H7 (cell line): Measurements from ENCODE around the gene PRKCB. TPM values are rescaled to one million over a fixed set of nuclear protein-coding genes. Genes with fewer than 3 reads are reported as not detected.
"Not testable (repeated sequence)": the region's sequence is repeated elsewhere in the genome, so short reads cannot be mapped to it uniquely, and the experiment has no call there.

Experiments
- DNase-seq: peaks from one replicate; pipeline ENCODE4 v3.0.0; 2012
- H3K27me3 ChIP-seq: 2 replicates; pipeline ENCODE4 v1.6.0; 2011; ENCODE audit warnings: mild to moderate bottlenecking, low read length; ENCODE audit not compliant: control insufficient read depth, insufficient read depth
- H3K36me3 ChIP-seq: replicated peaks from 2 replicates; pipeline ENCODE4 v1.5.1; 2011; ENCODE audit warnings: low read length; ENCODE audit not compliant: control insufficient read depth, insufficient read depth
- H3K4me3 ChIP-seq: 2 replicates; pipeline ENCODE4 v1.5.1; 2011; ENCODE audit warnings: low read depth, mild to moderate bottlenecking, control low read depth, low read length, moderate library complexity; ENCODE audit not compliant: insufficient read depth
- total RNA-seq: library from RNA; depleted of rRNA; stranded (reverse); fragments of >200 nt; shearing (Covaris generic); gene quantifications from 2 replicates; pipeline ENCODE4 v1.2.3, GENCODE V29; 2014

PRKCB gene
- total RNA-seq, 1 experiment from 2014 or later = 0.80 TPM

GRCh38 chr16:23917621-23918020, 81.8 kb downstream of the PRKCB start:
- no peak for DNase-seq
- Histone ChIP-seq H3K27me3 (no peaks in the 10 kb centered on the region; the same call in 1 of the 2 replicates), H3K4me3 (no peak overlapping the region), H3K36me3 (no peaks in the 10 kb centered on the region)

DNA sequence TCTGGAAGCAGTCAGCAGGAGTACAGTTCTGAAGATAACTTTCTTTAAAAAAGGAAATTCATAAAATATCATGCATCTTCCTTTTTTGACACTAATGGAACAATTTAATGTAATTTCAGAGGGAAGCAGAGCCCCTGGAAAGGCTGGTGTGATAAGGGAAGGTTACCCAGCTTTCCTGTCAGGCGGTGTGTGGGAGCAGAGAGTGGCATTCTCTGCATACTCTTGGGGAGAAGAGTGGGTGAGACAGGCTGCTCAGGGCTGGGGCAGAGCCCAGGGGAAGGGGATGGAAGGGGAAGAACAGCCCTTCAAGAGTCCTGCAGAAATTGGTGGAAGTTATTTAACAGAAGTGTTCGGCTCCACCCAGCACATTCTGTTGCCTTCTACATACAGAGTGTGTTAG, 84.7 kb downstream of the PRKCB start:
- DNase-seq = no peak
- Histone ChIP-seq H3K36me3 (no peaks in the 10 kb centered on the region), H3K4me3 (no peak overlapping the region), H3K27me3 (no peaks in the 10 kb centered on the region)

DNA sequence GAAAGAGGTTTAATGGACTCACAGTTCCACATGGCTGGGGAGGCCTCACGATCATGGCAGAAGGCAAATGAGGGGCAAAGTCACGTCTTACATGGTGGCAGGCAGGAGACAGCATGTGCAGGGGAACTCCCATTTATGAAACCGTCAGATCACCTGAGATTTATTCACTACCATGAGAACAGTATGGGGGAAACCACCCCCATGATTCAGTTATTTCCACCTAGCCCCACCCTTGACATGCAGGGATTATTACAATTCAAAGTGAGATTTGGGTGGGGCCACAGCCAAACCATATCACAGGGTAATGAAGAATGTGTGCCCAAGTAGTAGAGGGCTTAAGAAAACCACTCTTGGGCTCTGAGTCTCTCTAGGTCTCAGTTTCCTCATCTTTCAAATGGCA, 85.1 kb downstream of the PRKCB start:
- Histone ChIP-seq H3K27me3 (no peaks in the 10 kb centered on the region), H3K36me3 (no peaks in the 10 kb centered on the region), H3K4me3 (no peak overlapping the region)
- no peak for DNase-seq

- no peak for DNase-seq
- H3K36me3 ChIP-seq = no peaks in the 10 kb centered on the region
- no peak overlapping the region for H3K4me3 ChIP-seq
- H3K27me3 ChIP-seq = no peaks in the 10 kb centered on the region
Measured at GRCh38 chr16:23922406-23922805, 86.6 kb downstream of the PRKCB start.

DNA sequence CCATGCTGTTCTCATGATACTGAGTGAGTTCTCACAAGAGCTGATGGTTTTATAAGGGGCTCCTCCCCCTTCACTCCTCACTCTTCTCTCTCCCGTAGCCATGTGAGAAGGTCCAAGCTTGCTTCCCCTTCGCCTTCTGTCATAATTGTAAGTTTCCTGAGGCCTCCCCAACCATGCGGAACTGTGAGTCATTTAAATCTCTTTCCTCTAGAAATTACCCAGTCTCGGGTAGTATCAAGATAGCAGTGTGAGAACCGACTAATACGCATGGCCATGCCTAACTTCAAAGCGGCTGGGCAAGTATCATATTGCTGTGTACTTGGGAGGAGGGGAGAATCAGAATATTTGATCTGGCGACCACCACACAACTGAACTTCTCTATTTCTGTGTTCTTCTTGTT, 88.3 kb downstream of the PRKCB start:
- Histone ChIP-seq H3K36me3 (no peaks in the 10 kb centered on the region), H3K4me3 (no peak overlapping the region), H3K27me3 (no peaks in the 10 kb centered on the region)
- no peak for DNase-seq

GRCh38 chr16:23927796-23928195, 92.0 kb downstream of the PRKCB start:
- Histone ChIP-seq H3K36me3 (no peaks in the 10 kb centered on the region), H3K4me3 (no peak overlapping the region), H3K27me3 (no peaks in the 10 kb centered on the region)
- no peak for DNase-seq

DNA sequence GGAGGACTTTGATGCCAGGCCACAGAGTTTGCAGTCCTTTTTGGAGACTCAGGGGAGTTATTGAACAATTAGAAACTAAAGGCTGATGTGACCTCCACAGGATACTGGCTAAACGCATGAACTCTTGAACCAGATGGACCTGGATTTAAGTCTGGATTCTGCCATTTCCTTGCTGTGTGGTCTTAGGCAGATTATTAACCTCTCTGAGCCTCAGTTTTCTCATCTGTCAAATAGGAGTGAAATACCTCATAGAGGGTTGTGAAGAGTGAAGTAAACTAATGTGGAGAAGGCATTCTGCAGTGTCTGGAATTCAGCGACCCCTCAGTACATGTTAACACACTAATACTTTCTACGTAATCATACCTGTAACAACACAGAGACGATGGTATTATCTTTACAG, 93.5 kb downstream of the PRKCB start:
- no peak for DNase-seq
- Histone ChIP-seq H3K27me3 (no peaks in the 10 kb centered on the region), H3K36me3 (no peaks in the 10 kb centered on the region), H3K4me3 (no peak overlapping the region)

DNA sequence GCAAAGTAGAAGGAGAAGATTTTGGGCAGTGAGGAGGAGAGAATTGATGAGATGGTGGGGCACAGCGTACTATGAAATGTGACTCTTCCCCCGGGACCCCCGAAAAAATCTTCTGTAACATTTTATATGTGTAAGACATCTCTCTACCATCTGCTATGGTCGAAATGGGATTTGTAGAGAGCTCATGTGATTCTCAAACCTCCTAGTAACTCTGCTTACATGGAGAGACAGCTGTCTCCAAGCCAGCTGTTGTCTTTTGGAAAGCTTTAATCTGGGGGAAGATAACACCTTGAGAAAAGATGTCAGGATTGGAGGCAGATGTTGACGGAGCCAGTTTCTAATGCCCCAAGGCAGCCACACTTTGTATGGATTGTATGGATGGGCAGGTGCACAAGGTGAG, 94.1 kb downstream of the PRKCB start:
- no peaks in the 10 kb centered on the region for H3K36me3 ChIP-seq
- no peak for DNase-seq

DNA sequence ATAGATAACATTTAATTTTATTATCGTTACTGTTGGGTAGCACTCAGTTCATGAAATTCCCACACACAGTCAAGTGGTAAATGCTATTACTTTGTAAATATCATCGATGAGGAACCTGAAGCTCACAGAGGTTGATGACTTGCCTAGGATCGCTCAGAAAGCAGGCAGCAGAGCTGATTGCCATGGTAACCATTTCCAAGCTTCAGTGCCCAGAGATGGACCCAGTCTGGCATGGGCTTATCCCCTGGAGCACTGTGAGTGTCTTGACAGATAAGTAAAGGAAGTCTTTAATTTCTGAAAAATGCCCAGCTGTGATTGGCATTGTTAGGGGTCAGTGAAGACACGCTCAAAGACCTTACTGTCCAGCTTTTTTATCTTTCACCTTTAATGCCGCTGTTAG, 95.0 kb downstream of the PRKCB start:
- H3K36me3 ChIP-seq = no peaks in the 10 kb centered on the region
- H3K4me3 ChIP-seq = no peak overlapping the region
- no peaks in the 10 kb centered on the region; the same call in 1 of the 2 replicates for H3K27me3 ChIP-seq
- no peak for DNase-seq

More for the DNA sequence above, 94.1 kb downstream of the PRKCB start:
- H3K27me3 ChIP-seq = no peaks in the 10 kb centered on the region; the same call in 1 of the 2 replicates
- no peak overlapping the region for H3K4me3 ChIP-seq

- no peak for DNase-seq
- no peak overlapping the region for H3K4me3 ChIP-seq
- H3K27me3 ChIP-seq = no peaks in the 10 kb centered on the region; the same call in 1 of the 2 replicates
- no peaks in the 10 kb centered on the region for H3K36me3 ChIP-seq
Measured at GRCh38 chr16:23931199-23931598, 95.4 kb downstream of the PRKCB start.

DNA sequence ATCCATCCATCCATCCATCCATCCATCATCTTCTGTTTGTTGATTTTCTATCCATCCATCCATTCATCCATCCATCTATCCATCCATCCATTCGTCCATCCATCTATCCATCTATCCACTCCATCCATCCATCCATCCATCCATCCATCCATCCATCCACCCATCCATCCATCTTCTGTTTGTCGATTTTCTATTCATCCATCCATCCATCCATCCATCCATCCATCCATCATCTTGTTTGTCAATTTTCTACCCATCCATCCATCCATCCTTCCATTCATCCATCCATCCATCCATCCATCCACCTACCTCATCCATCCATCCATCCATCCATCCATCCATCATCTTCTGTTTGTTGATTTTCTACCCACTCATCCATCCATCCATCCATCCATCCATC, 97.9 kb downstream of the PRKCB start:
- not testable (repeated sequence) for H3K27me3 ChIP-seq, H3K4me3 ChIP-seq, DNase-seq, H3K36me3 ChIP-seq

GRCh38 chr16:23934610-23935236, 98.9 kb downstream of the PRKCB start:
- DNase-seq = no peak
- H3K36me3 ChIP-seq = no peaks in the 10 kb centered on the region
- H3K27me3 ChIP-seq = no peaks in the 10 kb centered on the region; the same call in 1 of the 2 replicates
- no peak overlapping the region for H3K4me3 ChIP-seq

DNA sequence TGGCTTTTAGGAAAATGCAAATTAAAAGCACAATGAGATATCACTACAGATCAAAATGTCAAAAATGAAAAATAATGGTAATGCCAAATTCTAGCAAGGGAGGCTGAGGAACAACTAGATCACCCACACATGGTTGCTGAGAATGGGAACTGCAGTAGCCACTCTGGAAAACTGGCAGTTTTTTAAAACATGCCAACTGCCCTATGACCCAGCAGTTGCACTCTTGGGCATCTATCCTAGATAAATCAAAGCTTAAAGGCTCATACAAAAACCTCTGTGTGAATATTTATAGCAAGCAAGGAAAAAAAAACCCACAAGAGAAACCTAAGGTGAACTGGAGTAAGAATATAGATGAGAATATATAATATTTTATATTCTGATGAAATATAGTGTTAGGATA, 104.3 kb downstream of the PRKCB start:
- no peak for DNase-seq
- H3K27me3 ChIP-seq = no peaks in the 10 kb centered on the region
- no peaks in the 10 kb centered on the region for H3K36me3 ChIP-seq
- no peak overlapping the region for H3K4me3 ChIP-seq

DNA sequence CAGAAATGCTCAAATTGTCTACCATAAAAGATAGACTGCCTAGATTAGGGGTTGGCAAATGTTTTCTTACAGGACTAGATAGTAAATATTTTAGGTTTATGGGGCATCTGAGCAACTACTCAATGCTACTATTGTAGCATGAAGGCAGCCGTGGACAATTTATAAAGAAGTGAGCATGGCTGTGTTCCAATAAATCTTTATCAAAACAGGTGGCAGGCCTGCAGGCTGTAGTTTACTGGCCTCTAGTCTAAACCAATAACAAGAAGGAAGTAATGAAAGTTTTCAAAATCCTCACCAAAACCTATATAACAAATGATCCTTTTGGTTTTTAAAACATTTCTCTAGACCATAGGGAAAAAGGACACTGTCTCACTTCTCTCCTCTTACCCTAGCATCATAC, 105.2 kb downstream of the PRKCB start:
- Histone ChIP-seq H3K27me3 (no peaks in the 10 kb centered on the region), H3K36me3 (no peaks in the 10 kb centered on the region), H3K4me3 (no peak overlapping the region)
- DNase-seq = no peak

DNA sequence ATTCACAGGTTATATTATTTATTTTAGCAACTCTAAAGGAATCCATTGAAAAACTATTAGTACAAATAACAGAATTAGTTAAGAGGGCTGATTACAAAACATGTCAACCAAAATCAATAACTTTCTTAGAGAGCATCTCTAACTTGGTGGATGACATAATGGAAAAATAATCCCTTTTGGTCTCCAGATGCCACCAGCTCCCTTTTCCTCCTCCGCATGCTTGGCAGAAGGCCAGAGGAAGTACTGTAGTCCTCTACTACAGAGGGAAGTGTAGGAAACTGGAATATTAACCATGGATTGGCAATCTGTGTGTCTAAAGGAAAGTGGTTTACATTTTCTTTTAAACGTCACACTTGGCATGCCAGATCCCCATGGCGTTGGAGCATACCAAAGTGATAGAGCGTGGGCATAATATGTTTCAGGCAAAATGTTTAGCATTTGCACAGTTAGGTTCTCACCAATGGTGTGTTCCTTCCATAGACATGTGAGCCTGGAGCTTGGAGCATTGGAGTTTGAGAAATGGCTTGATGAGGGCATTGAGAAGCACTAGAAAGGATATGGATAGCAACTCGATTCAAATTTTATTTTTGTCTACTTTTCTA, 106.3 kb downstream of the PRKCB start:
- Histone ChIP-seq H3K27me3 (no peaks in the 10 kb centered on the region), H3K36me3 (no peaks in the 10 kb centered on the region), H3K4me3 (no peak overlapping the region)
- no peak for DNase-seq
